ENCODE data around the gene FLT3LG. TPM values are rescaled to one million over a fixed set of nuclear protein-coding genes. Genes with fewer than 3 reads are reported as not detected.
A peak's percentile ranks its signal among the peaks of the same experiment; 100 is the strongest.

Gene FLT3LG
- total and polyA plus RNA-seq, 9 of the 15 experiments (the other 6 are each of a cell fraction or from before 2014, with no cell fraction given) = 0.31 to 6.4 (median 1.1) TPM

DNA sequence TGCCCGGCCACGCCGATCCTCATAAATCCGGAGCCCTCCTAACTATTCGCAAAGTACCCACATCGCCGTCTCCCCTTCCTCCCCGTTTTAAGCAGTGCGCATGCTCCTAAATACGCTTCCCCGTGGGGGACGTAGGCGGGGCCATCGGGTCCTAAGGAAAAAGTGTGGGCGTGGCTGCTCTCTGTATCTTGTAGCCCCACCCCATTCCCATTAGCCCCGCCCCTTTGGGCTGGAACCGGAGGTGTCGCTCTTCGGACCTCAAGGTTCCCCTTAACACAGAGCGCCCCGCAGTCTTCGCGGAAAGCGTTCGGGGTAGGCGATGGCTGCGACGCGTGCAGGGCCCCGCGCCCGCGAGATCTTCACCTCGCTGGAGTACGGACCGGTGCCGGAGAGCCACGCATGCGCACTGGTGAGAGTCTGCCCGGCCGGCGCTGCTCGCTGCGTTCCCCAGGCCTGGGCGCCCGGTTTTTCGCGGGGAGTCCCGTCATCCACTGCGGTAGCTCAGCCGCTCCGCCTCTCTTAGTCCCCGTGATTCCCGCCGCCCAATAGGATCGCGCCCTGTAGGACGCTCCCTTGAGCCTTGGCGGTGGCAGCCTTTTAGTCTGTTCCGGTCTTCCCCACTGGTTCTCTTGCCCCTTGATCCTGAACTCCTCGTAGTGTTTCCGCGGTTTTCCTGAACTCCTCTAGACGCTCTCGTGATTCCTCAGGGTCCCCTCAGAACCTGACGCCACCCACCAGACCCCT is 20.8 kb upstream of the FLT3LG start, which contains the start of gene ALDH16A1 (continued):
- TF ChIP-seq, protein P1, sequence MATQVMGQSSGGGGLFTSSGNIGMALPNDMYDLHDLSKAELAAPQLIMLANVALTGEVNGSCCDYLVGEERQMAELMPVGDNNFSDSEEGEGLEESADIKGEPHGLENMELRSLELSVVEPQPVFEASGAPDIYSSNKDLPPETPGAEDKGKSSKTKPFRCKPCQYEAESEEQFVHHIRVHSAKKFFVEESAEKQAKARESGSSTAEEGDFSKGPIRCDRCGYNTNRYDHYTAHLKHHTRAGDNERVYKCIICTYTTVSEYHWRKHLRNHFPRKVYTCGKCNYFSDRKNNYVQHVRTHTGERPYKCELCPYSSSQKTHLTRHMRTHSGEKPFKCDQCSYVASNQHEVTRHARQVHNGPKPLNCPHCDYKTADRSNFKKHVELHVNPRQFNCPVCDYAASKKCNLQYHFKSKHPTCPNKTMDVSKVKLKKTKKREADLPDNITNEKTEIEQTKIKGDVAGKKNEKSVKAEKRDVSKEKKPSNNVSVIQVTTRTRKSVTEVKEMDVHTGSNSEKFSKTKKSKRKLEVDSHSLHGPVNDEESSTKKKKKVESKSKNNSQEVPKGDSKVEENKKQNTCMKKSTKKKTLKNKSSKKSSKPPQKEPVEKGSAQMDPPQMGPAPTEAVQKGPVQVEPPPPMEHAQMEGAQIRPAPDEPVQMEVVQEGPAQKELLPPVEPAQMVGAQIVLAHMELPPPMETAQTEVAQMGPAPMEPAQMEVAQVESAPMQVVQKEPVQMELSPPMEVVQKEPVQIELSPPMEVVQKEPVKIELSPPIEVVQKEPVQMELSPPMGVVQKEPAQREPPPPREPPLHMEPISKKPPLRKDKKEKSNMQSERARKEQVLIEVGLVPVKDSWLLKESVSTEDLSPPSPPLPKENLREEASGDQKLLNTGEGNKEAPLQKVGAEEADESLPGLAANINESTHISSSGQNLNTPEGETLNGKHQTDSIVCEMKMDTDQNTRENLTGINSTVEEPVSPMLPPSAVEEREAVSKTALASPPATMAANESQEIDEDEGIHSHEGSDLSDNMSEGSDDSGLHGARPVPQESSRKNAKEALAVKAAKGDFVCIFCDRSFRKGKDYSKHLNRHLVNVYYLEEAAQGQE (IDR thresholded peaks at IDR 0.05; ENCODE audit: borderline replicate concordance) = peak; percentile 71
- TF ChIP-seq, protein P1 (CRISPR knock-in tag; IDR thresholded peaks at IDR 0.05; ENCODE audit: low read depth) = no peak; the same call in 1 of the 2 replicates
- TF ChIP-seq, protein P2, sequence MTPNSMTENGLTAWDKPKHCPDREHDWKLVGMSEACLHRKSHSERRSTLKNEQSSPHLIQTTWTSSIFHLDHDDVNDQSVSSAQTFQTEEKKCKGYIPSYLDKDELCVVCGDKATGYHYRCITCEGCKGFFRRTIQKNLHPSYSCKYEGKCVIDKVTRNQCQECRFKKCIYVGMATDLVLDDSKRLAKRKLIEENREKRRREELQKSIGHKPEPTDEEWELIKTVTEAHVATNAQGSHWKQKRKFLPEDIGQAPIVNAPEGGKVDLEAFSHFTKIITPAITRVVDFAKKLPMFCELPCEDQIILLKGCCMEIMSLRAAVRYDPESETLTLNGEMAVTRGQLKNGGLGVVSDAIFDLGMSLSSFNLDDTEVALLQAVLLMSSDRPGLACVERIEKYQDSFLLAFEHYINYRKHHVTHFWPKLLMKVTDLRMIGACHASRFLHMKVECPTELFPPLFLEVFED (CRISPR knock-in tag; conservative IDR thresholded peaks at IDR 0.05) = peak; percentile 74; the same call in 1 of the 2 replicates
- TF ChIP-seq THRAP3 (IDR thresholded peaks at IDR 0.05; ENCODE audit: borderline replicate concordance) (no peak), SRSF7 (optimal IDR thresholded peaks at IDR 0.05; ENCODE audit: low read depth, low read length) (no peak), DACH1 (IDR thresholded peaks at IDR 0.05; ENCODE audit: partially characterized antibody) (no peak), EWSR1 (IDR thresholded peaks at IDR 0.05; ENCODE audit: borderline replicate concordance, low read depth, partially characterized antibody) (no peak), SMARCC2 (IDR thresholded peaks at IDR 0.05; ENCODE audit: low read depth) (no peak), POLR2G (IDR thresholded peaks at IDR 0.05; ENCODE audit: low read depth, low read length) (peak; percentile 96), GABPB2 (CRISPR knock-in tag; conservative IDR thresholded peaks at IDR 0.05) (no peak), HOXB6 (CRISPR knock-in tag; IDR thresholded peaks at IDR 0.05; ENCODE audit: borderline replicate concordance) (no peak), NFXL1 (CRISPR knock-in tag; IDR thresholded peaks at IDR 0.05) (no peak)
- TF ChIP-seq, protein P3, sequence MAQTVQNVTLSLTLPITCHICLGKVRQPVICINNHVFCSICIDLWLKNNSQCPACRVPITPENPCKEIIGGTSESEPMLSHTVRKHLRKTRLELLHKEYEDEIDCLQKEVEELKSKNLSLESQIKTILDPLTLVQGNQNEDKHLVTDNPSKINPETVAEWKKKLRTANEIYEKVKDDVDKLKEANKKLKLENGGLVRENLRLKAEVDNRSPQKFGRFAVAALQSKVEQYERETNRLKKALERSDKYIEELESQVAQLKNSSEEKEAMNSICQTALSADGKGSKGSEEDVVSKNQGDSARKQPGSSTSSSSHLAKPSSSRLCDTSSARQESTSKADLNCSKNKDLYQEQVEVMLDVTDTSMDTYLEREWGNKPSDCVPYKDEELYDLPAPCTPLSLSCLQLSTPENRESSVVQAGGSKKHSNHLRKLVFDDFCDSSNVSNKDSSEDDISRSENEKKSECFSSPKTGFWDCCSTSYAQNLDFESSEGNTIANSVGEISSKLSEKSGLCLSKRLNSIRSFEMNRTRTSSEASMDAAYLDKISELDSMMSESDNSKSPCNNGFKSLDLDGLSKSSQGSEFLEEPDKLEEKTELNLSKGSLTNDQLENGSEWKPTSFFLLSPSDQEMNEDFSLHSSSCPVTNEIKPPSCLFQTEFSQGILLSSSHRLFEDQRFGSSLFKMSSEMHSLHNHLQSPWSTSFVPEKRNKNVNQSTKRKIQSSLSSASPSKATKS (CRISPR knock-in tag; IDR thresholded peaks at IDR 0.05) = no peak
- TF ChIP-seq, protein P4, sequence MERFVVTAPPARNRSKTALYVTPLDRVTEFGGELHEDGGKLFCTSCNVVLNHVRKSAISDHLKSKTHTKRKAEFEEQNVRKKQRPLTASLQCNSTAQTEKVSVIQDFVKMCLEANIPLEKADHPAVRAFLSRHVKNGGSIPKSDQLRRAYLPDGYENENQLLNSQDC (CRISPR knock-in tag; IDR thresholded peaks at IDR 0.05) = no peak
